ENCODE results near the gene NDUFAF5. TPM values are rescaled to one million over a fixed set of nuclear protein-coding genes. Genes with fewer than 3 reads are reported as not detected.

Gene NDUFAF5
- total RNA-seq, 1 experiment from 2014 or later = 40.0 TPM

Other genes with a start within 250 kb of the NDUFAF5 start
- gene TASP1, start 146.1 kb upstream of the NDUFAF5 start, total RNA-seq (2014; rRNA removed; shearing (Covaris generic)) = 9.0 and 11.3 TPM in 2 replicates
- gene ESF1, start 109 bp upstream of the NDUFAF5 start, total RNA-seq (2014; rRNA removed; shearing (Covaris generic)) = 20.5 and 28.6 TPM in 2 replicates
- not detected in 2 replicates for gene SEL1L2, start 205.6 kb downstream of the NDUFAF5 start, total RNA-seq (2014; rRNA removed; shearing (Covaris generic))
- not detected in 2 replicates for gene MACROD2, start 210.5 kb downstream of the NDUFAF5 start, total RNA-seq (2014; rRNA removed; shearing (Covaris generic))